CD14-positive monocyte (primary cell): Measurements from ENCODE around the gene OSBPL10. TPM values are rescaled to one million over a fixed set of nuclear protein-coding genes. Genes with fewer than 3 reads are reported as not detected.

Experiments used
- DNase-seq, 3 donors: peaks; one replicate each; pipeline ENCODE4 v3.0.0-alpha.2; 2011 to 2022
- H2AFZ ChIP-seq: 2 replicates; pipeline ENCODE4 v1.6.0; 2012; ENCODE audit warnings: mild to moderate bottlenecking, low read depth, low read length, inconsistent platforms; ENCODE audit not compliant: insufficient read depth, poor library complexity, severe bottlenecking
- H3K27ac ChIP-seq, 2 donors: 1 replicate in 1 of 2; 2 replicates in 1 of 2; pipeline ENCODE4 v1.5.1; 2012 to 2013; ENCODE audit warnings: low read length in 2 of 2, control low read depth in 1 of 2, inconsistent platforms in 1 of 2, low read depth in 1 of 2, mild to moderate bottlenecking in 1 of 2
- H3K27me3 ChIP-seq, 2 donors: one replicate each; pipeline versions ENCODE4 v1.6.0 to v1.6.1; 2011 to 2013; ENCODE audit warnings: low read length in 2 of 2; ENCODE audit not compliant: control insufficient read depth in 2 of 2, insufficient read depth in 2 of 2
- H3K36me3 ChIP-seq, 2 donors: replicated peaks in 1 of 2; 1 replicate in 1 of 2; 2 replicates in 1 of 2; pipeline versions ENCODE4 v1.5.1 to v1.6.1; 2012 to 2013; ENCODE audit warnings: low read length in 2 of 2, control low read depth in 1 of 2, inconsistent platforms in 1 of 2, mild to moderate bottlenecking in 1 of 2; ENCODE audit not compliant: insufficient read depth in 2 of 2, control insufficient read depth in 1 of 2
- H3K4me1 ChIP-seq, 2 donors: 1 replicate in 1 of 2; 2 replicates in 1 of 2; pipeline versions ENCODE4 v1.5.1 to v1.6.1; 2012 to 2013; ENCODE audit warnings: low read length in 2 of 2, control low read depth in 1 of 2, inconsistent platforms in 1 of 2, mild to moderate bottlenecking in 1 of 2, moderate library complexity in 1 of 2; ENCODE audit not compliant: insufficient read depth in 2 of 2, control insufficient read depth in 1 of 2
- H3K4me2 ChIP-seq: replicated peaks from 2 replicates; pipeline ENCODE3; 2012; ENCODE audit warnings: low read length, moderate library complexity, mild to moderate bottlenecking; ENCODE audit not compliant: poor library complexity, severe bottlenecking; ENCODE audit errors: extremely low read depth
- H3K4me3 ChIP-seq, 3 experiments: fragments of 200-600 bp in 1 of 3; sonication (generic) in 1 of 3; replicated peaks in 1 of 3; 1 replicate in 2 of 3; 2 replicates in 1 of 3; pipeline ENCODE4 v1.5.1; 2011 to 2013; ENCODE audit warnings: low read length in 3 of 3, mild to moderate bottlenecking in 3 of 3, control low read depth in 2 of 3, low read depth in 2 of 3, inconsistent platforms in 1 of 3, moderate library complexity in 1 of 3
- H3K79me2 ChIP-seq: 2 replicates; pipeline ENCODE4 v1.6.0; 2012; ENCODE audit warnings: mild to moderate bottlenecking, control low read depth, inconsistent platforms, low read length, moderate library complexity; ENCODE audit not compliant: insufficient read depth
- H3K9ac ChIP-seq: 2 replicates; pipeline ENCODE4 v1.6.0; 2017; ENCODE audit warnings: low read length, mild to moderate bottlenecking; ENCODE audit not compliant: insufficient read depth, poor library complexity, severe bottlenecking
- H3K9me3 ChIP-seq, 2 donors: replicated peaks in 1 of 2; 1 replicate in 1 of 2; 2 replicates in 1 of 2; pipeline versions ENCODE4 v1.5.1 to v1.6.1; 2012 to 2013; ENCODE audit warnings: low read length in 2 of 2, control low read depth in 1 of 2; ENCODE audit not compliant: control insufficient read depth in 1 of 2, insufficient read depth in 1 of 2
- H4K20me1 ChIP-seq: 2 replicates; pipeline ENCODE4 v1.6.0; 2012; ENCODE audit warnings: mild to moderate bottlenecking, low read length, control low read depth, moderate library complexity; ENCODE audit not compliant: insufficient read depth
- H3K27ac Mint-ChIP-seq, 7 donors: one replicate each; pipeline ENCODE4 v1.8.0; 2020; ENCODE audit warnings: mild to moderate bottlenecking in 7 of 7, mixed read lengths in 7 of 7, moderate library complexity in 6 of 7, inconsistent platforms in 2 of 7
- H3K27me3 Mint-ChIP-seq, 3 donors: one replicate each; pipeline ENCODE4 v1.8.0; 2021 to 2022; ENCODE audit warnings: low read depth in 3 of 3, mild to moderate bottlenecking in 3 of 3, mixed read lengths in 3 of 3, moderate library complexity in 3 of 3, inconsistent platforms in 1 of 3
- H3K36me3 Mint-ChIP-seq, 2 donors: one replicate each; pipeline ENCODE4 v1.8.0; 2020; ENCODE audit warnings: mixed read lengths in 2 of 2, inconsistent platforms in 1 of 2, mild to moderate bottlenecking in 1 of 2
- H3K4me1 Mint-ChIP-seq: one replicate; pipeline ENCODE4 v1.8.0; 2020; ENCODE audit warnings: mild to moderate bottlenecking, mixed read lengths
- H3K4me3 Mint-ChIP-seq, 2 donors: one replicate each; pipeline ENCODE4 v1.8.0; 2020; ENCODE audit warnings: mild to moderate bottlenecking in 2 of 2, mixed read lengths in 2 of 2, moderate library complexity in 1 of 2
- H3K9me3 Mint-ChIP-seq, 7 donors: one replicate each; pipeline ENCODE4 v1.8.0; 2020 to 2022; ENCODE audit warnings: mixed read lengths in 7 of 7, mild to moderate bottlenecking in 6 of 7, moderate library complexity in 6 of 7, inconsistent platforms in 2 of 7
- WGBS: methylation state at CpG from one replicate; pipeline ENCODE4 v1.1.5; 2013; ENCODE audit warnings: missing lambda C conversion rate; ENCODE audit not compliant: insufficient coverage; 5-methylcytosine and 5-hydroxymethylcytosine counted together
- intact Hi-C, 2 donors: fragments of 100-400 bp; cut with micrococcal nuclease; formaldehyde crosslinking; loops; one replicate each; pipeline versions ENCODE4 v1.15.0 to v1.15.1; 2023
- polyA plus RNA-seq, 3 donors: library from polyadenylated mRNA; depleted of rRNA in 1 of 3; unstranded in 2 of 3; stranded (reverse) in 1 of 3; fragments of 300-500 nt in 2 of 3; fragments of >200 nt in 1 of 3; fragmentation: Illumina TruSeq in 2 of 3; gene quantifications; 1 replicate in 2 of 3; 2 replicates in 1 of 3; pipeline ENCODE4 v1.2.3, GENCODE V29; 2012 to 2021
- TF ChIP-seq, protein P1 (sequence below): fragments of 200-600 bp; IDR thresholded peaks from one replicate; pipeline ENCODE4 v1.8.0; 2022; ENCODE audit warnings: antibody characterized with exemption, mild to moderate bottlenecking

The OSBPL10 gene
- polyA plus RNA-seq, 3 donors: 0.03 TPM; not detected in 2

DNA sequence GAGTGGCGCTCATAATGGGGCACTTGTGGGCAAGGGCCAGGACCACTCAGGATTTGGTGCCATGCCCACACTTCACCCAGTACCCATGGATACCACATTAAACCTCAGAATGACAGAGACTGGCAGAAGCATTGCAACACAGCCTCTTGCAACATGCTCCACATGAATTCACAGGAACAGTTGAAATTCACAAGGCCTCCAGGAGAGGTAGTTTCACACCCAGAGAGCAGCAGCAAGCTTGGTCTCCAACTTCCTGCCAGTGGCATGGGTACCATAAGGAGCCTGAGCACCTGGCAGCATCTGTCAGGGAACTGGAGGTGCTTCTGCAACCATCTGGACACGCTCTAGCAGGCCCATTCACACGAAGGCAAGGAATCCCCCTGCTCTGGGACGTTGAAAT is 101.0 kb downstream of the OSBPL10 start:
- TF ChIP-seq, protein P1, sequence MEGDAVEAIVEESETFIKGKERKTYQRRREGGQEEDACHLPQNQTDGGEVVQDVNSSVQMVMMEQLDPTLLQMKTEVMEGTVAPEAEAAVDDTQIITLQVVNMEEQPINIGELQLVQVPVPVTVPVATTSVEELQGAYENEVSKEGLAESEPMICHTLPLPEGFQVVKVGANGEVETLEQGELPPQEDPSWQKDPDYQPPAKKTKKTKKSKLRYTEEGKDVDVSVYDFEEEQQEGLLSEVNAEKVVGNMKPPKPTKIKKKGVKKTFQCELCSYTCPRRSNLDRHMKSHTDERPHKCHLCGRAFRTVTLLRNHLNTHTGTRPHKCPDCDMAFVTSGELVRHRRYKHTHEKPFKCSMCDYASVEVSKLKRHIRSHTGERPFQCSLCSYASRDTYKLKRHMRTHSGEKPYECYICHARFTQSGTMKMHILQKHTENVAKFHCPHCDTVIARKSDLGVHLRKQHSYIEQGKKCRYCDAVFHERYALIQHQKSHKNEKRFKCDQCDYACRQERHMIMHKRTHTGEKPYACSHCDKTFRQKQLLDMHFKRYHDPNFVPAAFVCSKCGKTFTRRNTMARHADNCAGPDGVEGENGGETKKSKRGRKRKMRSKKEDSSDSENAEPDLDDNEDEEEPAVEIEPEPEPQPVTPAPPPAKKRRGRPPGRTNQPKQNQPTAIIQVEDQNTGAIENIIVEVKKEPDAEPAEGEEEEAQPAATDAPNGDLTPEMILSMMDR: no peak
- H3K9me3 Mint-ChIP-seq: peaks cover 0 to 2% (median 0%) of the 10 kb centered on the region in 7 donors
- peak in 2 of 3 donors; percentile 12 to 16 for DNase-seq
- Histone ChIP-seq H3K4me2 (no peak overlapping the region), H2AFZ (no peak overlapping the region), H3K27me3 (no peaks in the 10 kb centered on the region), H3K4me3 (no peak overlapping the region), H3K27ac (no peak overlapping the region), H3K9ac (no peak overlapping the region), H4K20me1 (no peaks in the 10 kb centered on the region), H3K36me3 (no peaks in the 10 kb centered on the region), H3K79me2 (no peaks in the 10 kb centered on the region), H3K4me1 (peaks cover 0 to 4% of the 10 kb centered on the region in 2 donors), H3K9me3 (no peaks in the 10 kb centered on the region)
- peaks cover 0 to 2% (median 0%) of the 10 kb centered on the region in 3 donors for H3K27me3 Mint-ChIP-seq
- no peaks in the 10 kb centered on the region for H3K36me3 Mint-ChIP-seq
- peak overlapping the region in 1 of 7 donors; percentile 0 for H3K27ac Mint-ChIP-seq
- H3K4me1 Mint-ChIP-seq: peaks cover 12% of the 10 kb centered on the region
- no peak overlapping the region for H3K4me3 Mint-ChIP-seq
- 24% methylated on average over 3 of the region's 4 CpGs for WGBS
- intact Hi-C loops: no loop called here

DNA sequence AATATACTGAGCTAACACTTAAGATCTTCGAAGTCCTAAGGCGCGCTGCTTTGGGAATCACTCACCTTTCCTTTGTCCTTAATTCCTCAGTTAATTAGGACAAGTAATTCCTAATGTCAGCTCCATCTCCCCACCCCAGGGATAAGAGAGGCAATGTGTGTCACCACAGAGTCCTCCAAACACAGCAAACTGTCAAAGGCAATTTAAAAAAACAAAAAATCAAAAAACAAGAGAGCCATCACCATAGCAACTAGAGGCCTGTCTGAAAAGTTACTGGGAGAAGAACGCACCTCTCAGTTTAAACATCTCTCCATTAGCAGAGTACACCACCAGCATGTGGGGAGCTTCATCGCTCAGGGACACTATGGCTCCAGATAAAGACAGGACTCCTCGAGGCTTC is 101.7 kb downstream of the OSBPL10 start:
- H3K79me2 ChIP-seq: no peaks in the 10 kb centered on the region
- no peak for DNase-seq
- H3K27ac ChIP-seq: no peak overlapping the region
- H3K4me2 ChIP-seq: no peak overlapping the region
- H3K36me3 Mint-ChIP-seq: no peaks in the 10 kb centered on the region
- intact Hi-C loops: no loop called here
- no peak overlapping the region for H3K4me3 Mint-ChIP-seq
- H3K9ac ChIP-seq: no peak overlapping the region
- TF ChIP-seq, protein P1: no peak
- no peak overlapping the region for H3K27ac Mint-ChIP-seq
- H3K9me3 ChIP-seq: no peaks in the 10 kb centered on the region
- H3K9me3 Mint-ChIP-seq: peaks cover 0 to 2% (median 0%) of the 10 kb centered on the region in 7 donors
- H3K4me3 ChIP-seq: no peak overlapping the region
- peaks cover 12% of the 10 kb centered on the region for H3K4me1 Mint-ChIP-seq
- H2AFZ ChIP-seq: no peak overlapping the region
- 88% methylated on average over 6 of the region's 6 CpGs for WGBS
- peaks cover 0 to 2% (median 0%) of the 10 kb centered on the region in 3 donors for H3K27me3 Mint-ChIP-seq
- H3K4me1 ChIP-seq: peaks cover 0 to 4% of the 10 kb centered on the region in 2 donors
- H3K36me3 ChIP-seq: no peaks in the 10 kb centered on the region
- no peaks in the 10 kb centered on the region for H4K20me1 ChIP-seq
- H3K27me3 ChIP-seq: no peaks in the 10 kb centered on the region
